SW480 (cell line): ENCODE results near the gene KCND2.
A peak's percentile ranks its signal among the peaks of the same experiment; 100 is the strongest.

Source experiments
- DNase-seq: peaks from one replicate; pipeline ENCODE4 v3.0.0-alpha.2; 2016; ENCODE audit warnings: low spot score

Gene KCND2

GRCh38 chr7:120703585-120704240 lies 430.7 kb downstream of the KCND2 start:
- no peak for DNase-seq

- DNase-seq: no peak
These were observed 436.4 kb downstream of the KCND2 start for GRCh38 chr7:120709252-120709971.

- DNase-seq: no peak
These were observed 437.0 kb downstream of the KCND2 start for GRCh38 chr7:120709972-120710320.

GRCh38 chr7:120714945-120715344 lies 442.0 kb downstream of the KCND2 start:
- DNase-seq: peak; percentile 8

- no peak for DNase-seq
These were observed 443.3 kb downstream of the KCND2 start for GRCh38 chr7:120716307-120716706.

GRCh38 chr7:120717166-120717565 lies 444.2 kb downstream of the KCND2 start:
- no peak for DNase-seq

GRCh38 chr7:120718361-120718760 lies 445.4 kb downstream of the KCND2 start:
- DNase-seq: no peak

- DNase-seq: no peak
These were observed 447.3 kb downstream of the KCND2 start for GRCh38 chr7:120720317-120720716.

GRCh38 chr7:120723465-120724385 lies 450.8 kb downstream of the KCND2 start:
- DNase-seq: no peak

GRCh38 chr7:120724448-120724847 lies 451.5 kb downstream of the KCND2 start:
- no peak for DNase-seq

GRCh38 chr7:120724955-120725354 lies 452.0 kb downstream of the KCND2 start:
- DNase-seq: no peak

- DNase-seq: peak; percentile 28
These were observed 452.5 kb downstream of the KCND2 start for GRCh38 chr7:120725376-120726039.

GRCh38 chr7:120729245-120729644 lies 456.3 kb downstream of the KCND2 start:
- no peak for DNase-seq

- no peak for DNase-seq
These were observed 458.3 kb downstream of the KCND2 start for GRCh38 chr7:120731271-120731670.

- no peak for DNase-seq
These were observed 459.3 kb downstream of the KCND2 start for GRCh38 chr7:120732256-120732655.

- peak; percentile 23 for DNase-seq
These were observed 460.2 kb downstream of the KCND2 start for GRCh38 chr7:120733143-120733542.

GRCh38 chr7:120733835-120734234 lies 460.9 kb downstream of the KCND2 start:
- DNase-seq: no peak

- no peak for DNase-seq
These were observed 462.8 kb downstream of the KCND2 start for GRCh38 chr7:120735791-120736190.

- no peak for DNase-seq
These were observed 465.8 kb downstream of the KCND2 start for GRCh38 chr7:120738816-120739215.

- DNase-seq: no peak
These were observed 467.4 kb downstream of the KCND2 start for GRCh38 chr7:120740348-120740747.

GRCh38 chr7:120741371-120742042 lies 468.5 kb downstream of the KCND2 start:
- no peak for DNase-seq

- DNase-seq: no peak
These were observed 469.4 kb downstream of the KCND2 start for GRCh38 chr7:120742372-120742771.
